ENCODE data around the gene MTMR3. TPM values are rescaled to one million over a fixed set of nuclear protein-coding genes. Genes with fewer than 3 reads are reported as not detected.

MTMR3 gene
- total RNA-seq, 1 donor, result 36.9 TPM

- TF ChIP-seq CTCF (IDR thresholded peaks at IDR 0.05; ENCODE audit: extremely low read depth, low read depth, low read length), result no peak
- Histone ChIP-seq H3K27me3 (ENCODE audit: insufficient read depth, low read length) (no peaks in the 10 kb centered on the region), H3K36me3 (ENCODE audit: insufficient read depth, low read length) (peaks cover 47% of the 10 kb centered on the region), H3K9me3 (ENCODE audit: low read depth, low read length) (no peaks in the 10 kb centered on the region), H3K4me2 (ENCODE audit: insufficient read depth, low read length) (no peak overlapping the region), H2AFZ (ENCODE audit: low read length) (no peak overlapping the region), H4K20me1 (ENCODE audit: insufficient read depth, low read length) (peaks cover 10% of the 10 kb centered on the region), H3K79me2 (ENCODE audit: insufficient read depth, low read length) (no peaks in the 10 kb centered on the region), H3K27ac (ENCODE audit: low read depth, low read length) (no peak overlapping the region), H3K4me1 (ENCODE audit: insufficient read depth, low read length) (no peaks in the 10 kb centered on the region), H3K4me3 (ENCODE audit: insufficient read depth, low read length) (no peak overlapping the region)
- DNase-seq (ENCODE audit: insufficient read length, low spot score, missing footprints), result no peak
Observed at GRCh38 chr22:30007361-30007760, 124.4 kb downstream of the MTMR3 start.

- DNase-seq (ENCODE audit: insufficient read length, low spot score, missing footprints), result no peak
- no peaks in the 10 kb centered on the region for H3K79me2 ChIP-seq (ENCODE audit: insufficient read depth, low read length)
- peaks cover 10% of the 10 kb centered on the region for H4K20me1 ChIP-seq (ENCODE audit: insufficient read depth, low read length)
- H3K4me1 ChIP-seq (ENCODE audit: insufficient read depth, low read length), result no peaks in the 10 kb centered on the region
- no peak overlapping the region for H3K4me2 ChIP-seq (ENCODE audit: insufficient read depth, low read length)
- H2AFZ ChIP-seq (ENCODE audit: low read length), result no peak overlapping the region
- H3K36me3 ChIP-seq (ENCODE audit: insufficient read depth, low read length), result peaks cover 49% of the 10 kb centered on the region
- no peaks in the 10 kb centered on the region for H3K27me3 ChIP-seq (ENCODE audit: insufficient read depth, low read length)
- no peaks in the 10 kb centered on the region for H3K9me3 ChIP-seq (ENCODE audit: low read depth, low read length)
- no peak overlapping the region for H3K4me3 ChIP-seq (ENCODE audit: insufficient read depth, low read length)
- no peak for TF ChIP-seq CTCF (IDR thresholded peaks at IDR 0.05; ENCODE audit: extremely low read depth, low read depth, low read length)
- no peak overlapping the region for H3K27ac ChIP-seq (ENCODE audit: low read depth, low read length)
Observed at GRCh38 chr22:30008401-30008800, 125.4 kb downstream of the MTMR3 start.

GRCh38 chr22:30009478-30009877, 126.5 kb downstream of the MTMR3 start:
- H3K9me3 ChIP-seq (ENCODE audit: low read depth, low read length), result no peaks in the 10 kb centered on the region
- peaks cover 10% of the 10 kb centered on the region for H4K20me1 ChIP-seq (ENCODE audit: insufficient read depth, low read length)

GRCh38 chr22:30010789-30011405, 127.9 kb downstream of the MTMR3 start:
- H3K27me3 ChIP-seq (ENCODE audit: insufficient read depth, low read length), result no peaks in the 10 kb centered on the region
- H2AFZ ChIP-seq (ENCODE audit: low read length), result no peak overlapping the region
- no peaks in the 10 kb centered on the region for H3K9me3 ChIP-seq (ENCODE audit: low read depth, low read length)
- TF ChIP-seq CTCF (IDR thresholded peaks at IDR 0.05; ENCODE audit: extremely low read depth, low read depth, low read length), result no peak
- DNase-seq (ENCODE audit: insufficient read length, low spot score, missing footprints), result no peak
- no peaks in the 10 kb centered on the region for H3K79me2 ChIP-seq (ENCODE audit: insufficient read depth, low read length)
- H3K4me1 ChIP-seq (ENCODE audit: insufficient read depth, low read length), result peaks cover 5% of the 10 kb centered on the region
- peaks cover 60% of the 10 kb centered on the region for H3K36me3 ChIP-seq (ENCODE audit: insufficient read depth, low read length)
- peaks cover 2% of the 10 kb centered on the region for H4K20me1 ChIP-seq (ENCODE audit: insufficient read depth, low read length)
- H3K27ac ChIP-seq (ENCODE audit: low read depth, low read length), result no peak overlapping the region
- no peak overlapping the region for H3K4me3 ChIP-seq (ENCODE audit: insufficient read depth, low read length)
- H3K4me2 ChIP-seq (ENCODE audit: insufficient read depth, low read length), result no peak overlapping the region

More at GRCh38 chr22:30009478-30009877, 126.5 kb downstream of the MTMR3 start:
- DNase-seq (ENCODE audit: insufficient read length, low spot score, missing footprints), result no peak
- Histone ChIP-seq H2AFZ (ENCODE audit: low read length) (no peak overlapping the region), H3K4me2 (ENCODE audit: insufficient read depth, low read length) (no peak overlapping the region), H3K4me1 (ENCODE audit: insufficient read depth, low read length) (no peaks in the 10 kb centered on the region), H3K27ac (ENCODE audit: low read depth, low read length) (no peak overlapping the region), H3K36me3 (ENCODE audit: insufficient read depth, low read length) (peaks cover 57% of the 10 kb centered on the region), H3K4me3 (ENCODE audit: insufficient read depth, low read length) (no peak overlapping the region), H3K27me3 (ENCODE audit: insufficient read depth, low read length) (no peaks in the 10 kb centered on the region), H3K79me2 (ENCODE audit: insufficient read depth, low read length) (no peaks in the 10 kb centered on the region)
- no peak for TF ChIP-seq CTCF (IDR thresholded peaks at IDR 0.05; ENCODE audit: extremely low read depth, low read depth, low read length)

Data from osteoblast (primary cell).